MM.1S (cell line): Measurements from ENCODE around the gene FMN1.
A peak's percentile ranks its signal among the peaks of the same experiment; 100 is the strongest.

ENCODE experiments used
- DNase-seq: peaks from one replicate; pipeline ENCODE4 v3.0.0-alpha.2; 2015
- H2AFZ ChIP-seq: fragments of 300-600 bp; sonication (generic); 2 replicates; pipeline ENCODE4 v1.6.0; 2016; ENCODE audit warnings: antibody characterized with exemption, low read length
- H3F3A ChIP-seq: fragments of 300-600 bp; sonication (generic); 2 replicates; pipeline ENCODE4 v1.6.1; 2016; ENCODE audit warnings: mild to moderate bottlenecking, antibody characterized with exemption, low read length, moderate library complexity, mixed read lengths; ENCODE audit not compliant: insufficient read depth
- H3K27ac ChIP-seq: fragments of 300-600 bp; sonication (generic); 2 replicates; pipeline ENCODE4 v1.5.1; 2016; ENCODE audit warnings: mild to moderate bottlenecking, low read length
- H3K27me3 ChIP-seq: fragments of 300-600 bp; sonication (generic); replicated peaks from 2 replicates; pipeline ENCODE4 v1.6.0; 2016; ENCODE audit warnings: low read length; ENCODE audit not compliant: insufficient read depth
- H3K36me3 ChIP-seq: fragments of 300-600 bp; sonication (generic); replicated peaks from 2 replicates; pipeline ENCODE4 v1.6.1; 2016; ENCODE audit warnings: mild to moderate bottlenecking, low read length, mixed read lengths; ENCODE audit not compliant: insufficient read depth
- H3K4me1 ChIP-seq: fragments of 300-600 bp; sonication (generic); 2 replicates; pipeline ENCODE4 v1.6.1; 2016; ENCODE audit warnings: low read length, mixed read lengths
- H3K4me2 ChIP-seq: fragments of 300-600 bp; sonication (generic); 2 replicates; pipeline ENCODE4 v1.6.0; 2016; ENCODE audit warnings: low read depth, low read length
- H3K4me3 ChIP-seq: fragments of 300-600 bp; sonication (generic); 2 replicates; pipeline ENCODE4 v1.5.1; 2016; ENCODE audit warnings: low read length, mixed read lengths
- H3K79me2 ChIP-seq: fragments of 300-600 bp; sonication (generic); 2 replicates; pipeline ENCODE4 v1.6.1; 2016; ENCODE audit warnings: mixed run types, low read length, mixed read lengths
- H3K9ac ChIP-seq: fragments of 300-600 bp; sonication (generic); 2 replicates; pipeline ENCODE4 v1.6.1; 2016; ENCODE audit warnings: low read length, mixed read lengths
- H3K9me2 ChIP-seq: fragments of 300-600 bp; sonication (generic); replicated peaks from 2 replicates; pipeline ENCODE4 v1.6.1; 2016; ENCODE audit warnings: mild to moderate bottlenecking, low read length, mixed read lengths; ENCODE audit not compliant: insufficient read depth
- H3K9me3 ChIP-seq: fragments of 300-600 bp; sonication (generic); replicated peaks from 2 replicates; pipeline ENCODE4 v1.6.1; 2016; ENCODE audit warnings: mild to moderate bottlenecking, low read length, mixed read lengths; ENCODE audit not compliant: insufficient read depth
- H4K20me1 ChIP-seq: fragments of 300-600 bp; sonication (generic); 2 replicates; pipeline ENCODE4 v1.6.1; 2016; ENCODE audit warnings: mild to moderate bottlenecking, low read length, moderate library complexity, mixed read lengths; ENCODE audit not compliant: insufficient read depth
- EZH2 ChIP-seq: fragments of 300-600 bp; sonication (generic); optimal IDR thresholded peaks from 2 replicates; pipeline ENCODE3; 2017; ENCODE audit warnings: low read depth, mild to moderate bottlenecking, antibody characterized with exemption, low read length, mixed read lengths
- EZH2phosphoT487 ChIP-seq: fragments of 300-600 bp; sonication (generic); IDR thresholded peaks from 2 replicates; pipeline ENCODE4 v1.6.1; 2018; ENCODE audit warnings: antibody characterized with exemption, low read length
- TF ChIP-seq, protein P1 (sequence below): fragments of 300-600 bp; sonication (generic); IDR thresholded peaks from 2 replicates; pipeline ENCODE4 v1.5.1; 2016; ENCODE audit warnings: antibody characterized with exemption, low read length, mixed read lengths

Gene FMN1

DNA sequence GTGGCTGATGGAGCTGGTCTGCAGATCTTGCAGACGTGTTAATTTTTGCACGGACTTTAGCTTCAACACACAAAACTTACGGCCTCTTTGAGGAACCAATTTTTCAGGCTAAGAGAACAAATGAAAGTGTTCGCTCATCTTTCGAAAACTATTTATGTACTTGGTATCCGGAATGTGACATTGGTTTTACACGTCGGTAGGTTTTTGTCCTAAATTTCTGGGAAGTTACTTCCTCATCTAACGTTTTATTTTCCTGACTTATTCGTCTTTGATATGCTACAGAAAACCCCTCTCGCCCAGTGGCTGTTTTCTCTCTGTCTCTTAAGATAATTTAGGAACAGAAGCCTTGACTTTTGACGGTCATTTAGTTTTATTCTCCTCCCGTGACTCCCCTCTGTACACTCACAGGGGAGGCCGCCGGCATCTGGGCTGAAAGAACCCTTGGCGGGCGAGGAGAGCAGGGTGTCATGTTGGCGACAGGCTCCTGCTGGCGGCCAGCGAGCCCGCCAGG is 477.5 kb downstream of the FMN1 start:
- H3K27me3 ChIP-seq = peaks cover 15% of the 10 kb centered on the region
- no peaks in the 10 kb centered on the region for H3K9me2 ChIP-seq
- TF ChIP-seq, protein P1, sequence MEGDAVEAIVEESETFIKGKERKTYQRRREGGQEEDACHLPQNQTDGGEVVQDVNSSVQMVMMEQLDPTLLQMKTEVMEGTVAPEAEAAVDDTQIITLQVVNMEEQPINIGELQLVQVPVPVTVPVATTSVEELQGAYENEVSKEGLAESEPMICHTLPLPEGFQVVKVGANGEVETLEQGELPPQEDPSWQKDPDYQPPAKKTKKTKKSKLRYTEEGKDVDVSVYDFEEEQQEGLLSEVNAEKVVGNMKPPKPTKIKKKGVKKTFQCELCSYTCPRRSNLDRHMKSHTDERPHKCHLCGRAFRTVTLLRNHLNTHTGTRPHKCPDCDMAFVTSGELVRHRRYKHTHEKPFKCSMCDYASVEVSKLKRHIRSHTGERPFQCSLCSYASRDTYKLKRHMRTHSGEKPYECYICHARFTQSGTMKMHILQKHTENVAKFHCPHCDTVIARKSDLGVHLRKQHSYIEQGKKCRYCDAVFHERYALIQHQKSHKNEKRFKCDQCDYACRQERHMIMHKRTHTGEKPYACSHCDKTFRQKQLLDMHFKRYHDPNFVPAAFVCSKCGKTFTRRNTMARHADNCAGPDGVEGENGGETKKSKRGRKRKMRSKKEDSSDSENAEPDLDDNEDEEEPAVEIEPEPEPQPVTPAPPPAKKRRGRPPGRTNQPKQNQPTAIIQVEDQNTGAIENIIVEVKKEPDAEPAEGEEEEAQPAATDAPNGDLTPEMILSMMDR = no peak
- no peak for TF ChIP-seq EZH2
- TF ChIP-seq EZH2phosphoT487 = no peak
- DNase-seq = no peak
- H2AFZ ChIP-seq = no peak overlapping the region
- no peak overlapping the region for H3K9ac ChIP-seq
- H4K20me1 ChIP-seq = no peaks in the 10 kb centered on the region
- H3K36me3 ChIP-seq = no peaks in the 10 kb centered on the region
- H3K4me1 ChIP-seq = peaks cover 2% of the 10 kb centered on the region; the same call in 1 of the 2 replicates
- H3K9me3 ChIP-seq = no peaks in the 10 kb centered on the region
- H3F3A ChIP-seq = no peaks in the 10 kb centered on the region
- H3K4me3 ChIP-seq = no peak overlapping the region
- no peaks in the 10 kb centered on the region for H3K79me2 ChIP-seq
- H3K27ac ChIP-seq = no peak overlapping the region
- H3K4me2 ChIP-seq = peak overlapping the region; percentile 7; the same call in 1 of the 2 replicates

DNA sequence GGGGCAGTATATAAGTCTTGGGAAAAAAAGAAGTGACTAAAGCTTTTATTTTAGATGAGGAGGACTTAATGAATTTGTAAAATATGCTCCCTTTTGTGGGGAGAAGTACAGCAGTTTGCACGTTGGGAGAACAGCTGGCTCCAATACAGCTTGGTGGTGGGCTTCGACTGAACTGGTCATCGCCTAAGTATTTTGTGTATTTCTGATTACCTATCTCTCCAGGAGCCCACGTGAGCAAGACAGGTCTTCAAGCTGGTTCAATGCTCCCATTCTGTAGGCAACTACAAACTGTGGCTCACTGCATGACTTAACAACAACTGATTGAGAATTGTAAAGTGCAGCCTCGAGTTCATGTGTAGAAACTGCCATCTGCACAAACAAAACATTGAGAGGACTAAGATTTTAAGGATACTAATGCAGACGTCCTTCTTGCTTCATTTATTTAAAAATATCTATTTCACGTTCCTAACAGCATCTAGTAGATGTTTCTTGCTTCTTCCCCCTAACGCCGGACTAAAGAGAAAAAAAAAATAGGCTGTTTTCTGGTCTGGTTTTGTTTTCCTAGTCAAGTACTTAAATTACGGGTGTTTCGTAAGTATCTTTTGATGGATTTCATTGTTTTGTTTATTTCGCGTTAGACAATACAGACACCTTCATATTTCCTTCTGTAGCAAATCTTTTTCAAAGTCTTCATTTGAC is 478.1 kb downstream of the FMN1 start:
- peaks cover 15% of the 10 kb centered on the region for H3K27me3 ChIP-seq
- no peak overlapping the region for H2AFZ ChIP-seq
- H3K4me3 ChIP-seq = no peak overlapping the region
- no peaks in the 10 kb centered on the region for H3K79me2 ChIP-seq
- no peak for DNase-seq
- H3K9me3 ChIP-seq = no peaks in the 10 kb centered on the region
- H3K9ac ChIP-seq = no peak overlapping the region
- H3K27ac ChIP-seq = no peak overlapping the region
- no peaks in the 10 kb centered on the region for H3K4me1 ChIP-seq
- no peaks in the 10 kb centered on the region for H3K9me2 ChIP-seq
- no peaks in the 10 kb centered on the region for H3K36me3 ChIP-seq
- no peak overlapping the region for H3K4me2 ChIP-seq
- H3F3A ChIP-seq = no peaks in the 10 kb centered on the region
- no peak for TF ChIP-seq EZH2
- TF ChIP-seq EZH2phosphoT487 = no peak
- TF ChIP-seq, protein P1 = no peak
- no peaks in the 10 kb centered on the region for H4K20me1 ChIP-seq
